GM10266 (cell line): Measurements from ENCODE around the gene ARTN.

Source experiments
- DNase-seq: peaks from one replicate; pipeline ENCODE4 v3.0.0; 2012; ENCODE audit errors: extremely low spot score
- CTCF ChIP-seq: IDR thresholded peaks from 2 replicates; pipeline ENCODE4 v1.5.1; 2012; ENCODE audit warnings: mild to moderate bottlenecking, low read depth; ENCODE audit not compliant: control insufficient read depth, insufficient read depth; ENCODE audit errors: missing control alignments

ARTN gene

GRCh38 chr1:43944860-43945259, 11.3 kb downstream of the ARTN start:
- DNase-seq = no peak
- no peak for TF ChIP-seq CTCF

- TF ChIP-seq CTCF = no peak
- no peak for DNase-seq
Measured at GRCh38 chr1:43945674-43946235, 12.2 kb downstream of the ARTN start.

- TF ChIP-seq CTCF = peak; percentile 94
- DNase-seq = peak; percentile 98
Measured at GRCh38 chr1:43946236-43947060, 12.8 kb downstream of the ARTN start, which contains the start of gene IPO13. Gene IPO13, plus strand, starts transcription at chr1:43946950. Its CDS starts 651 bp downstream, at chr1:43947601.

- DNase-seq = no peak
- TF ChIP-seq CTCF = no peak
Measured at GRCh38 chr1:43947061-43947873, 13.7 kb downstream of the ARTN start.

- TF ChIP-seq CTCF = no peak
- DNase-seq = no peak
Measured at GRCh38 chr1:43947874-43948437, 14.4 kb downstream of the ARTN start.

GRCh38 chr1:43949678-43950077, 16.1 kb downstream of the ARTN start:
- DNase-seq = no peak
- no peak for TF ChIP-seq CTCF
